Esophagus squamous epithelium (tissue), 4 donors: ENCODE results near the gene INTS13.

Source experiments
- POLR2A ChIP-seq, 4 donors: fragments of 450-650 bp; IDR thresholded peaks; one replicate each; pipeline ENCODE4 v1.6.1; 2017; ENCODE audit warnings: antibody characterized with exemption in 4 of 4, mild to moderate bottlenecking in 4 of 4, moderate library complexity in 3 of 4
- TF ChIP-seq, protein P1 (sequence below), 6 experiments: fragments of 450-650 bp in 4 of 6; fragments of 200-600 bp in 2 of 6; sonication (generic) in 2 of 6; IDR thresholded peaks; one replicate each; pipeline ENCODE4 v1.5.1; 2016 to 2019; ENCODE audit warnings: antibody characterized with exemption in 6 of 6, mild to moderate bottlenecking in 4 of 6, moderate library complexity in 4 of 6

DNA sequence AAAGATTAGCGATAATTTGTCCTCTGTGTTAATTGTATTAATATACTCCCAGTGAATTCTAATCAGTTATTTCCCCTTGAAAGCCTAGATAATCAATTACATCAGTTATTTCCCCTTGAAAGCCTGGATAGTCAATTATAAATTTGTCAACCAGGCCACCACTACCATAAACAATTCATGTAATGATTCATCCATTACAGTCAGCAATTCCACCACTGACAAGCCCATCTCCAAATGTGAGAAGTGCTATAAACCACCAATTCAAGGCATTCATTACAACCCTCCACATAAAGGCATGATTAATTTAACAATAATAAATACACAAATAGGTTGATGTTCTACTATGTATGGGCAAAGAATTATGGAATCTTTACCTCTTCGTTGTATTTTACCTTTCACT is 40.9 kb downstream of the INTS13 start:
- TF ChIP-seq, protein P1, sequence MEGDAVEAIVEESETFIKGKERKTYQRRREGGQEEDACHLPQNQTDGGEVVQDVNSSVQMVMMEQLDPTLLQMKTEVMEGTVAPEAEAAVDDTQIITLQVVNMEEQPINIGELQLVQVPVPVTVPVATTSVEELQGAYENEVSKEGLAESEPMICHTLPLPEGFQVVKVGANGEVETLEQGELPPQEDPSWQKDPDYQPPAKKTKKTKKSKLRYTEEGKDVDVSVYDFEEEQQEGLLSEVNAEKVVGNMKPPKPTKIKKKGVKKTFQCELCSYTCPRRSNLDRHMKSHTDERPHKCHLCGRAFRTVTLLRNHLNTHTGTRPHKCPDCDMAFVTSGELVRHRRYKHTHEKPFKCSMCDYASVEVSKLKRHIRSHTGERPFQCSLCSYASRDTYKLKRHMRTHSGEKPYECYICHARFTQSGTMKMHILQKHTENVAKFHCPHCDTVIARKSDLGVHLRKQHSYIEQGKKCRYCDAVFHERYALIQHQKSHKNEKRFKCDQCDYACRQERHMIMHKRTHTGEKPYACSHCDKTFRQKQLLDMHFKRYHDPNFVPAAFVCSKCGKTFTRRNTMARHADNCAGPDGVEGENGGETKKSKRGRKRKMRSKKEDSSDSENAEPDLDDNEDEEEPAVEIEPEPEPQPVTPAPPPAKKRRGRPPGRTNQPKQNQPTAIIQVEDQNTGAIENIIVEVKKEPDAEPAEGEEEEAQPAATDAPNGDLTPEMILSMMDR (IDR thresholded peaks at IDR 0.05), result no peak
- no peak for TF ChIP-seq POLR2A (IDR thresholded peaks at IDR 0.05)
